Occipital lobe (tissue), 2 donors: ENCODE data around the gene NDUFS2. TPM values are rescaled to one million over a fixed set of nuclear protein-coding genes. Genes with fewer than 3 reads are reported as not detected.

Experiments used
- DNase-seq: peaks from one replicate; lab custom pipeline; 2025; lab: John Stamatoyannopoulos, UW
- total RNA-seq: library from RNA; depleted of rRNA; stranded (reverse); fragments of >200 nt; gene quantifications from one replicate; pipeline ENCODE4 v1.2.3, GENCODE V29; 2014

Gene NDUFS2
- total RNA-seq, 1 donor from 2014 or later, result 85.2 TPM

- peak; percentile 74 for DNase-seq
Measured at GRCh38 chr1:161193561-161194235, 8.5 kb upstream of the NDUFS2 start.

- no peak for DNase-seq
Measured at GRCh38 chr1:161195171-161195570, 7.0 kb upstream of the NDUFS2 start.

- DNase-seq, result no peak
Measured at GRCh38 chr1:161196111-161196510, 6.1 kb upstream of the NDUFS2 start.

- no peak for DNase-seq
Measured at GRCh38 chr1:161196521-161197451, 5.4 kb upstream of the NDUFS2 start.

- no peak for DNase-seq
Measured at GRCh38 chr1:161197560-161198193, 4.5 kb upstream of the NDUFS2 start.

- DNase-seq, result peak; percentile 36
Measured at GRCh38 chr1:161198194-161198896, 3.8 kb upstream of the NDUFS2 start.

- peak; percentile 81 for DNase-seq
Measured at GRCh38 chr1:161198897-161199431, 3.2 kb upstream of the NDUFS2 start, which contains the start of gene ADAMTS4. Gene ADAMTS4 (minus strand): TSS chr1:161199054. CDS start chr1:161198627, 427 bp downstream.

GRCh38 chr1:161199506-161200139 lies 2.5 kb upstream of the NDUFS2 start:
- no peak for DNase-seq

- DNase-seq, result peak; percentile 57
Measured at GRCh38 chr1:161200421-161200991, 1.7 kb upstream of the NDUFS2 start.

- DNase-seq, result no peak
Measured at GRCh38 chr1:161200992-161201835, 953 bp upstream of the NDUFS2 start.

- no peak for DNase-seq
Measured at GRCh38 chr1:161206411-161207140, 4.4 kb downstream of the NDUFS2 start.

- no peak for DNase-seq
Measured at GRCh38 chr1:161207173-161207572, 5.0 kb downstream of the NDUFS2 start.

- peak; percentile 60 for DNase-seq
Measured at GRCh38 chr1:161209790-161210409, 7.7 kb downstream of the NDUFS2 start.

GRCh38 chr1:161214369-161214768 lies 12.2 kb downstream of the NDUFS2 start:
- no peak for DNase-seq

- DNase-seq, result no peak
Measured at GRCh38 chr1:161215076-161215475, 12.9 kb downstream of the NDUFS2 start, which contains the start of gene FCER1G. Gene FCER1G (plus strand): TSS chr1:161215295. CDS start chr1:161215322, 27 bp downstream.

GRCh38 chr1:161216945-161217712 lies 15.0 kb downstream of the NDUFS2 start:
- no peak for DNase-seq

GRCh38 chr1:161217831-161218230 lies 15.7 kb downstream of the NDUFS2 start:
- DNase-seq, result no peak
